NCI-H510A treated with DMSO at 0.1 percent for 48 hours (cell line): Measurements from ENCODE around the gene KDM7A.
A peak's percentile ranks its signal among the peaks of the same experiment; 100 is the strongest.

Source experiments
- DNase-seq: peaks from one replicate; lab custom pipeline; 2025; lab: John Stamatoyannopoulos, UW

KDM7A gene

DNA sequence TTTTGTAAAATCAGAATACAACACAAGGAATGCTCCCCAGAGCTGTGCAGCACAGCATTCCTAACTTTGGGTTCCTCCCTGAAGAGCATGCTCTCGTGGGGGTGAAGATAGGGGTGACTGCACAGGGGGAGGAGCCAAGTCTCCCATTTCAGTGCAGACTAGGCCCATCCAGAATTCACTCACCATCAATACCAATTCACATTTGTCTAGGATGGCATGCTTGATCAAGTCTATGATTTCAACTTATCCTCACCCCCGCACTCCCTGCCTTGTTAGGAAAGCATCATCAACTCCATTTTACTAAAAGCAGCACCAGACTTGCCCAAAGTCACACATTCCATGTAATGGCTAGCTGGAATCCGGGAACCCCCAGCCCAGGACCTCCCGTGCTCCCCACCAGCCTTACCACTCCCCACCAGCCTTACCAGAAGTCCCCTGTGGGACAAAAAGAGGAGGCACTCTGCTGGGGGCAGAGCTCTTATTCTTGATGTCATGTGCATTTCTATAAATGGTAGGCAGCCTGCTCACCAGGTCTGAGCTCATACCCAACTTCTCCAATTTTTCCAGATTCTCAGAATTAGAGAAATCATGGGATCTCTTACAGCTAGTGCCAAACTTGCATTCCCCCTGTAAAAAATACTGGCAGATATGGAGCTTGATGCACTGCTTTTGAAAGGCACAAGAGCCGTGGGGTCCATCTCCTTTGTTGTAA is 120.2 kb downstream of the KDM7A start:
- no peak for DNase-seq

DNA sequence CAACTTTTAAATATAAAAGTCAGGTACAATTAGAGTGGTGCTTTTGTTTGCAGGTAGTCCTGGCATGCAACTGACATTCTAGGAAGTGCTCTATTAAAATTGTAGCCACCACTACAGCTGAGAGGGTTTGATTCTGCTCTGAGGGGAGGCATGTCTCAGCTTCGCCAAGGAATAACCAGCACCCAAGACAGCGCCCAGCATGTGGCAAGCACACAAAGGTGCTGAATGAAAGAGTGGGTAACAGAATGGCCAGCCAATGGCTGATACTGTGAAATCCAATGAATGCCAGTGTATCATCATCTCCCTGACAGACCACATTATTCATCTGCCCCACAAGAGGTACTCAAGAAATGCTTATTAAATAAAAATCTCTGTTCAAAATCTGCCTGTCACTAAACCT is 121.0 kb downstream of the KDM7A start:
- DNase-seq, result no peak

DNA sequence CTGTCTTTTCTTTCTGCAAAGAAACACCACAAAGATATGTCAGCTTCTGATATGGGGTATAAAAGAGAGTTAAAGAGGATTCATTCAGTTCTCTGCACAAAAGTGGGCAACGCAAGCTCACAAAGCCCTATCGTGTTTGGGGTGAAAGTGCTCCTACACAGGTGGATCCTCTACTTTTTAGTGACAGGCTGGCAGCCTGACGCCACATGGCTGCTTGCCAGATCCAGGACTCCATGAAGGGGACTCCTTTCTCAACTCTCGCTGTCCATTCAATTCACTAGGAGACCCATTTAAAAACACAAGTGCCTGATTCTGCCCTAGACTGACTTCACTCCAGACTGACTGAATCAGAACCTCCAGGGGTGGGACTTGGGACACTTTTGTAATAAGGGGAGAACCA is 122.0 kb downstream of the KDM7A start:
- no peak for DNase-seq

DNA sequence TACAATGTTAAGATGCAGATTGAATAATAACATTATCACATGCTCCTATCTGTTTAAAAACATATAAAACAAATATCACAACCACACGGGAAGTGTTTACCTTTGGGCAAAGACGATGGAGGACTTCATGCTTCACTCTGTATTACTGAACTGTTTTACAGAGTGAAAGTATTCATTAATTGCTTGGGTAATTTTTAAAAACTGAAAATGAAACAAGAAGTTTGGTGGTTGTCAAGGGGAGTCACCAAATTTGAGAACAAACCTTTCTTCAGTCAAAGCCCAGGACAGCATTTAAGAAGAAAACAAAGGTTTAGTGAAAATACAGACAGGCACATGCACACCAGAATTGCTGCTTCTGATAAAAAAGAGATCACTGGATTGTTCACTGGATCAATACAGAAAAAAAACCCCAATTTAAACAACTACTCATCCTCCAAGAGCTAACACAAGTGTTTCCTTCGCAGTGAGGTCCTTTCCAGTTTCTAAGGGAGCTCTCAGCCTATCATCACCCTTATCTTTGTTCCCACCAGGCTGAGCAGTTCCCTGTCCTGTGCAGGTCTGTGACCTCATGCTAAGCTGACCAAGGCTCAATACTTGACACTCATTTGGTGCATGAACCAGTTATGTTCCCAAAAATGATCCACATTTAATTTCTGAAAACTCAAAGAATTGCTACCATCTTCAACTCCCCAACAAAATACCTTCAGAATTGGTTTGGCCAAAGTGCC is 122.8 kb downstream of the KDM7A start:
- no peak for DNase-seq

DNA sequence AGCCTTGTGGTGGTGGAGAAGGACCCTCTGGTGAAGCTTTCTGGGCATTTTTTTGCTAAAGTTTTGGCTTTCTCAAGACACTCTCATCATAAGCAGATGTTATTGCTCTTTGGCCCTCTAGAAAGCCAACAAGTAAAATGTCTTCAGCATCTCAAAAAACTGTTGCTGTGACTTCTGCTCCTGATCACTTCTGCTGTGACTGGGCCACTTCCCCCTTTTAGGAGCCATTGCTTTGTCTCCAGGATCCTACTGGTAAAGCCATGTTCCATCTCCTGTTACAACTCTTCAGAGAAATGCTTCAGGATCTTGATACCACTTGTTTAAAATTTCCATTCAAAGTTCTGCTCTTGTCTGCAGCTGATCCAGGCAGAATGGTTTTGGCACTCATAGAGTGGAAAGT is 125.0 kb downstream of the KDM7A start:
- no peak for DNase-seq

DNA sequence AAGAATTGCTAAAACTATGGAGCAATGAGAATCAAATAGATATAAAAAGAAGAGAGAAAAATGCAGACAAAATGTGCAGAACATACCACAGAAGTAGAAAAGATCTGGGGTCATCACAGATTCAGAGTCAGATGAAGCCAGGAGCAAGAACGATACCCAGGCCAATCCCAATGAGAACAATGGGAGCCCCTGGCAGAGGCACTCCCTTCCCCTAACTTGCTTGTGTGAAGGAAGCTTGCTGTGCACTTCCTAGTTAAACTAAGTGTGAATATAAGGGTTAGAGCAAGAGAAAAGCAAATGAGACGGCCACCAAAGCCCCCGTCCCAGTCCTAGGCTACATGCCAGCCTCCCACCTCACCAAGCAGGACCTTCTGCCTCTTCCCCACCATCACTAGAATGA is 126.7 kb downstream of the KDM7A start:
- DNase-seq, result no peak

DNA sequence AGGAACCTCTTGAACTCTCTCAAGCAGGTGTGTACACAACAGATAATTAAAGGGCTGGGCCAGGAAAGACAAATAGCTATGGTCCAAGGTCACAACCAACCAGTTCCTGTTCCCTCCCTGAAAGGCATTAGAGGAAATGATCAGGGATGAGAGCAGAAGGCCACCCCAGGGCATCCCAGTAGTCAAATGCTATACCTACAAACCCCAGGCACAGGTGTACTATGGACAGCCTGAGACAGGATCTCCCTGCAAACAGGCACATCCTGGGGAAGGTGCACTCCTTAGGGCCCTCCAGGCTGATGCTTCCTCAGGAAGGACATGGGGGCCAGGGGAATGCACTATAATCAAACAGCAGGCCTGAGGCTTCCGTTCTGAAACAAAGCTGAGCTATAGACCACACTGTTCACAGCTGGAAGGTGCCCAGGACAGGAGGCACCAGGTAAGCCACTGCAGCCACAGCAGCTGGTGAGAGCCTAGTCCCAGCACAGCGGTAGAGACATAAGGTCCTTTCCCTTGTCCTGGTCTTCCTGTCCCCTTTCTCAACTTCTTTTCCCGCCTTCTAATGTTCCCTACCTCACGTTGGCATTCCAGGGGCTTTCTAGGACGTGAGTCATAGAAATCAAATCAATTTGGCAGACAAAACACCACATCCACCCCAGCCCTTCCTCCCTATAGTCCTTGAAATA is 127.3 kb downstream of the KDM7A start:
- DNase-seq, result peak; percentile 32

DNA sequence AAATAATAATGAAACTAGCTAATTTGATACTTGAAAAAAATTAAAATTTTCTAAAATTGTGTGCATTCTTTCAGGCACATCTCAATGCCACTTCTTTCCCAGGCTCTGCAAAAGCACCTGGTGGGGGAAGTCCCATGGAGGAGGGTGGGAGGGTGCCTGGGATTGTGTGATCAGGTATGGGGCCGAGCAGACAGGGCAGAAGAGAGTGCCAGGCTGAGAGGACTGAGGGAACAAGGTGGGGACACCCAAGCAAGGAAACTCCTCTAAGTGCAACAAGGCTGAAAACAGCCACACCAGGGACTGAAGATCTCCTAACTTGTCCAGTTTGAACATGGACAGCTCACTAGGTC is 127.8 kb downstream of the KDM7A start:
- DNase-seq, result no peak

DNA sequence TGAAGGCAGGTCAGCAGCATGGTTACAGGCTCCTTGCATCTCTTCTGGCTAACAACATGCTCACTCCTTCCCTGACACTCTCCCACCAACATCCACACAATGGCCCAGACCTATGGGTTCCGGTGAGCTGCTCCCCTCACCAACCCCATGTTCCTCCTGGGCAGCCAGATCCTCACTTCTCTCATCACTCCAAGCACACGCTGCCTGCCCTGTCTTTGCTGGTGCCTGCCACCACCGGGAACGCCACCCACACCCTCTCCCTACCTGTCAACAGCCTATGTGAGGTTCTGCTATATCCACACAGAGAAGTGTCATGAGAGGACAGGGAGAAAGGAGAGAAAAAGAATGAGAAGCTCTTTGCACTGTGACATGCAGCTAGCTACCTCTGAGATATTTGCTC is 128.6 kb downstream of the KDM7A start:
- DNase-seq, result no peak

DNA sequence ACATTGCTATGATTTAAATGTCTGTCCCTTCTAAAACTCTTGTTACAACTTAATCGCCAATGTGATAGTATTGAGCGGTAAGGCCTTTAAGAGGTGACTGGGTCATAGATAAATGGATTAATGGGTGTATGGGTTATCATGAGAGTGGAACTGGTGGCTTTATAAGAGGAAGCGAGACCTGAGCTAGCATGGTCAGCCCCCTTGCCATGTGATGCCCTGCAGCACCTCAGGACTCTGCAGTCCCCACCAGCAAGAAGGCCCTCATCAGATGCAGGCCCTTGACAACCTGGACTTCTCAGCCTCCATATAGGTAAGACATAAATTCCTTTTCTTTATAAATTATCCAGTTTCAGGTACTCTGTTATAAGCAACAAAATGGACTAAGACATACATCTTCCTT is 129.6 kb downstream of the KDM7A start:
- DNase-seq, result no peak

DNA sequence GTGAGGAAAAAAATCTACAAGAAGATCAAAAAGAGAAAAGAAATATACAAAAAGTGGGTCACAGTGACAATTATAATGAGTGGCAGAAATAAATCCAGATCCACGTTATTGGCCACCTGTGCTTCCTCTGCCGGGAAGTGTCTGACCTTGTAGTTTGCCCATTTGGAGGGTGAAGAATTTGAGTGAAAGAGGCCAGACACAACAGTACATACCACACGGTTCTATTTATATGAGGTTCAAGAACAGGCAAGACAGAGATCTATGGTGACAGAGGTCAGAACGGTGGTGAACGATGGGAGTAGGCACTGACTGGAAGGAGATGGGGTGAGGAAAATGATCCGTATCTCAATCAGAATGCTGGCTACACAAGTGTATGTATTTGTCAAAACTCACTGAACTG is 131.1 kb downstream of the KDM7A start:
- DNase-seq, result no peak

DNA sequence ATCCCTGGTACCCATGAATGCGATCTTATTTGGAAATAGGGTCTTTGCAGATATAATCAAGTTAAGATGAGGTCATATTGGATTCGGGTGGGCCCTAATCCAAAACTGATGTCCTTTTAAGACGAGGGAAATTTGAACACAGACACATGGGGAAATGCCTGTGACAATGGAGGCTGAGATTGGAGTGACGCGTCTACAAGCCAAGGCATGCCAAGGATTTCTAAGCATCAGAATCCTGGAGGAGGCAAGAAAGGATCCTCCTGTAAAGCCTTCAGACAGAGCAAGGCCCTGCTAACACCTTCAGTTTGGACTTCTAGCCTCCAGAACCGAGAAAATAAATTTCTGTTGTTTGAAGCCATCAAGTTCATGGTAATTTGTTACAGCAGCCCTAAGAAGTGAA is 132.5 kb downstream of the KDM7A start:
- DNase-seq, result no peak

DNA sequence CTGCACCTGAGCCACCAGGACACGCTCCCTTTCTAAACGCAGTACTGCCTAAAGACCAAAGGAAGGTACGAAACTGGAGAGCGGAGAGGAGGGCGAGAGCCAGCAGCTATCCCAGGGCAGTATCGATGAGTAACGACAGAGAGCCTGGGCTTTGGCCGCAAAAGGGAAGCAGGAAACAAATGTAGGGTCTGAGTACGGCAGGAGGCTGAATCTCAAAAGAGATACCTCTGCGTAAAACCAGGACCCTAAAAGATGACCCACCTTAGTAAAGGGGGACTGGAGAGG is 134.5 kb downstream of the KDM7A start:
- no peak for DNase-seq

DNA sequence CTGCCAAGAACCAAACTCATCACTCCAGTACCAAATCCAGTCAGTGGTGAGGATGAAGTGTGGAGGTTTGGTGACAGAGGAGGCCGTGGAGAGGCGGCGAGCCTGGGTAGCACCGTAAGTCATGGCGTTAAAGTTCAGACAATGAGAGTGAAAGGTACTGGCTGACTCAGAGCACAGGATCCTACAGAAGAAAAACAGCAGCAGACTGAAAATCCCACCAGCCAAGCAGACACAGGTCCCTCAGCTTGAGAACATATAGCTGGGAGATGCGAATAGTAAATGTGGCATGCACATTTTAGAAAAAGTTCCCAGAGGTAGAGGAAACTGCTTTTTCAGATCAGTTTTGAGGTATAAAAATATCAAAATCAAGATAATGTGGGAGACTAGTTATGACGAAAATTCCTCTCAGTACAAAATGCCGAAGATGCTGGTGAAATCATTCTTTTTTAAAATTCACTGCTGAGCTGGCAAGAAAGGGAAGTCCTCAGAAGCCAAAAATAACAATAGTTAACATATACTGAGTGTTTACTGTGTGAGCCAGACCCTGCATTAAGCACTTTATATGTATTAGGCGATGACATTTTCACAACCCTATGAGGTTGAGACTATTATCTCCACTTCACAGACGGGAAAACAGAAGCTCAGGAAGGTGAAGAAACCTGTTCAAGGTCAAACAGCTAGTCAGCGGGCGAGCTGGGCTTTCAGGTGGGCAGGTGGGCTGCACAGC is 135.0 kb downstream of the KDM7A start:
- DNase-seq, result no peak

DNA sequence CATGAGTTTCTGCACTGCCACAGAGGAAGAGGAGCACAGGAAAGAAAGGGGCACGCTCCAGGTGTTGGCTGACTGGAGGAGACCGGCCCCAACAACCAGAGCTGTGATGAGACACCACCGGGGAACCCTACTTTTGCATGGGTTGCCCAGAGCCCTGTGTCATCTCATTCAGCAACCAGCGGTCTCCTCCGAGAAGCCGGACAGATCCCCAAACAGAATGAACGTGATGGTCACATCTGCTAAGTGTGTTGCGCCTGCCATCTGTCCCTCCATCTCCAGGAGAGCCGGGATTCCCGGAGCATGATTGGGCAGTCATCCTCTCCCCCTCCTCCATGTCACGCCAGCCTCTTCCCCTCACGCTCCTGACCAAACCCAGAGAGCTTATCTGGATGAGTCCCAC is 136.9 kb downstream of the KDM7A start:
- DNase-seq, result no peak

DNA sequence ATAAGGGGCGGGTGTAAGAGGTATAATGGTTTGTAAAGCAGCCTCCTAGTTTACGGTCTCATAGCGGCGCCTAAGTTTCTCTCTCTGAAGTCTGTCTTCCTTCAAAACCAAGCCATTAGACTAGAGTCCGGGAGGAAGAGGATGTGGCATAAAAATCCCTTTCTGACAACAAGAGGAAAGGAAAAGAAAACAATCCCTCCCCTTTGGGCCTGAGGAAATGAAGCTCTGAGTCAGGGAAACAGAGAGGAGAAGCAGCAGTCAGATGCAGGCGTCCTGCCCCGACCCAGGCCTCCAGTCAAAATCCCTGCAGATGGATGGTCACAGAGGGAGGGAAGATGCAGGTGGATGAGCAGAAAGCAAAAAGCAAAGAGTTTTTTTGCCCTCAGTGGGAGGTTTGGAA is 137.7 kb downstream of the KDM7A start:
- no peak for DNase-seq

DNA sequence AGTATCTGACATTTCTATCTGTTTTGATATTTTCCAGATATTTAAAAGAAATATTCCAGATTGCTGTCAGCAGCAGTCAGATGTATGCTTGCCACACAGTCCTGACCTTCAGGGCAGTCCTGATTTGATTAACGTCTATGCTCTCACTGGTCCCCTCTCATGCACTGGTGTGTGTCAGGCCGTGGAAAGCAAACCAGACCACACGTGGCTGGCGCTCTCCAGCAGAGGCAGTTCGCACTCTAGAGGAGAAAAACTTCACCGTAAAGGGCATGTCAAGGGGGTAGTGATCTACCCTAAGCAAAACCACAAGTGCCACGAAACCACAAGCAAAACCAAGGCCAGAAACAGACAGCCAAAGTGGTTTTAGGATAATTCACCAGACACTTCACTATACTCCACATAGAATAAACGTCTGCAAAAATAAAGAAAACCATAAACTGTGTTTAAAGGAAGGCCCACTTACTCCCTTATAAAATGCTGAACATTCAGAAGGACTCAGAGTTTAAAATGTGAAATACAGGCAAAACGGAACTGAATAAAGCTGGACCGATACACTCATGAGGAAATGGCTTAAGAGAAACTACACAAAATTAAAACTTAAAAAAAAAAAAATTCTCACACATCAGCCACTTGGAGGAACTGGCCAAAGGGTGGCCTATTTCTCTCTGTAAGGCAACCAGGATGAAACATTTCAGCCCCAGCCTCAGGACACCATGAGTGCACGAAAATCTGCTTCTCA is 140.4 kb downstream of the KDM7A start:
- DNase-seq, result no peak

DNA sequence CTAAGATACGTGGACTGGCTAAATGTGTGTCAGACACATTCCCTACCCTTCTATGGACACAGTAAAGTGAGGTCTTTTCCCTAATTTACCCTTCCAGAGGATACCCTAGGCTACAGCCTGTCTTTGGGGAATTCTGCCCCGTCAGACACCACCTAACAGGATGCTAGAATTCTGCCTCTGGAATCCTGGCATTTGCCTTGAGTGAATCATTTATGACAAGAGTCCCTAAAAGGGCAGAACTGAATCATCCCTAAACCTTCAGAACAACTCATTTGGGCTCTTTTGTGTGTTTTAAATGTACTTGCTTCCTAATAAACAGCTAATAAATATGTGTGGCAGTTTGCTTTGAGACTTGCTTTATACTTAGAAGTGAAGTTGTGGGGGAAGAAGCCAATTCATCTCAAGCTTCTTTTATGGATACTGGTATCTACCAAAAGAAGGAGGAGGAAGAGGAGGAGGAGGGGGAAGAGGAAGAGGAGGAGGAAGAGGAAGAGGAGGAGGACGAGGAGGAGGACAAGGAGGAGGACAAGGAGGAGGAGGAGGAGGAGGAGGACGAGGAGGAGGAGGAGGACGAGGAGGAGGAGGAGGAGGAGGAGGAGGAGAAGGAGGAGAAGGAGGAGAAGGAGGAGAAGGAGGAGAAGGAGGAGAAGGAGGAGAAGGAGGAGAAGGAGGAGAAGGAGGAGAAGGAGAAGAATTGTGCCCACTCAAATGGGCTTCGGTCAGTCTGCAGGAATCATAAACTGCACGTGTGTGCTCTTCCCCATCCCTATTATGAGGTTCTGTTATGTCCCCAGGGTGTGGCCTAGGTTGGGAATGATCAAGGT is 141.2 kb downstream of the KDM7A start:
- no peak for DNase-seq
